ENCODE measurements around the gene PNMA1. TPM values are rescaled to one million over a fixed set of nuclear protein-coding genes. Genes with fewer than 3 reads are reported as not detected.

Gene PNMA1
- total and polyA plus RNA-seq, 2 of the 13 experiments (the other 11 are each of a cell fraction or from before 2014, with no cell fraction given), result 7.0 to 8.3 TPM

DNA sequence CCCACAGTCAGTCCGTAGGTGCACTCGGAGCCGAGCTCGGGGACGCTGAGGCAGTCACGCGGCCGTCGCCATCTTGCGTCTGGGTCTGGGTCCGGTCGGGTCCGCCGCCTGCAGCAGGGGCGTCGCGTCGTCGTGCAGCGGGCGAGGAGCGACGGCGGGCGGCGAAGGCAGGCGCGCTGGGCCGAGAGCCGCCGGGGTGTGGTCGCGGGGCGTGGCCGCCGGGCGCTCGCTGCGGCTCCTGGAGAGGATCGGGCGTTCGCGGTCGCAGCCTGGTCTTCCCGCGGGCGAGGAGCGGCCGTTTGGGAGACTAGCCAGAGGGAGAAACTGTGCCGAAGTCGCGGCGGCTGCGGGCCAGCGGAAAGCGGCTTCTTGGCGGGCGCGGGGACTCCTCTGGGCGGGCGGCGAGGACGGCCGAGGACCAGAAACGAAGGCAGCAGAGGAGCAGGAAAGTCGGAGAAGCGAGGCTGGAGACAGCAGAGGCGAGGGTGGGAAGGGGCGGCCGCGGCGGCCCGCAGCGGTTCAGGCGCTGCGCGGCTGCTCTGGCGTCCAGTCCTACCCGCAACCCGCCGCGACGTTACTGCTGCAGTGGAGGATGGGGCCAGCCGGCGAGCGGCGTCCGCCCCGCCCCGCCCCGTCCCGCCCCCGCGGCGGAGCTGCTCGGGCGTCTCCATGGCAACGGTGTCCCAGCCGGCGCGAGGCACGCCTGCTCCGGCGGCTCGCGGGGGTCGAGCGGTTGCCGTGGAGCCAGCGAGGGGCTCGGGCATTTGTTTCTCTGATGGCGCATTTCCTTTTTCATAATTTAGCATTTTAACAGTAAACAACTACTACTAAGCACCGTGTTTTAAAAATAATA lies at the start of gene PNMA1 (continued):
- TF ChIP-seq HIC2 (CRISPR knock-in tag; IDR thresholded peaks at IDR 0.05; ENCODE audit: low read depth) (no peak; the same call in 1 of the 2 replicates), DNMT3B (CRISPR knock-in tag; conservative IDR thresholded peaks at IDR 0.05) (no peak), ZNF788 (CRISPR knock-in tag; IDR thresholded peaks at IDR 0.05; ENCODE audit: borderline replicate concordance) (no peak), SP2 (CRISPR knock-in tag; IDR thresholded peaks at IDR 0.05) (no peak), SRF (IDR thresholded peaks at IDR 0.05; ENCODE audit: low read depth, low read length) (no peak), ZNF256 (CRISPR knock-in tag; conservative IDR thresholded peaks at IDR 0.05) (no peak), MAFG (CRISPR knock-in tag; IDR thresholded peaks at IDR 0.05) (no peak), ZNF333 (CRISPR knock-in tag; IDR thresholded peaks at IDR 0.05; ENCODE audit: borderline replicate concordance) (no peak; the same call in 1 of the 2 replicates), RARG (CRISPR knock-in tag; IDR thresholded peaks at IDR 0.05; ENCODE audit: low read depth) (no peak), MXD4 (CRISPR knock-in tag; IDR thresholded peaks at IDR 0.05) (peak; percentile 59; the same call in 1 of the 2 replicates), HNF4A (CRISPR knock-in tag; IDR thresholded peaks at IDR 0.05) (no peak), NFE2L1 (CRISPR knock-in tag; IDR thresholded peaks at IDR 0.05; ENCODE audit: borderline replicate concordance) (no peak), ZNF30 (CRISPR knock-in tag; IDR thresholded peaks at IDR 0.05) (no peak), HOXA3 (CRISPR knock-in tag; IDR thresholded peaks at IDR 0.05) (peak; percentile 88), ZNF160 (CRISPR knock-in tag; IDR thresholded peaks at IDR 0.05) (peak; percentile 45; the same call in 1 of the 2 replicates), TCF12 (IDR thresholded peaks at IDR 0.05) (no peak), TCF12 (CRISPR knock-in tag; IDR thresholded peaks at IDR 0.05) (peak; percentile 75; the same call in 1 of the 2 replicates), SMAD9 (CRISPR knock-in tag; IDR thresholded peaks at IDR 0.05) (0 out of 2 replicates have a peak, but pooled peaks have one; percentile 57), ERF (CRISPR knock-in tag; IDR thresholded peaks at IDR 0.05) (peak; percentile 42; the same call in 1 of the 2 replicates), NFYC (CRISPR knock-in tag; IDR thresholded peaks at IDR 0.05) (no peak), GABPA (IDR thresholded peaks at IDR 0.05; ENCODE audit: low read depth, low read length) (no peak), GABPA (CRISPR knock-in tag; IDR thresholded peaks at IDR 0.05; ENCODE audit: low read depth) (no peak), NFKB2 (CRISPR knock-in tag; IDR thresholded peaks at IDR 0.05; ENCODE audit: borderline replicate concordance) (peak; percentile 60; the same call in 1 of the 2 replicates)
- TF ChIP-seq, protein P1, sequence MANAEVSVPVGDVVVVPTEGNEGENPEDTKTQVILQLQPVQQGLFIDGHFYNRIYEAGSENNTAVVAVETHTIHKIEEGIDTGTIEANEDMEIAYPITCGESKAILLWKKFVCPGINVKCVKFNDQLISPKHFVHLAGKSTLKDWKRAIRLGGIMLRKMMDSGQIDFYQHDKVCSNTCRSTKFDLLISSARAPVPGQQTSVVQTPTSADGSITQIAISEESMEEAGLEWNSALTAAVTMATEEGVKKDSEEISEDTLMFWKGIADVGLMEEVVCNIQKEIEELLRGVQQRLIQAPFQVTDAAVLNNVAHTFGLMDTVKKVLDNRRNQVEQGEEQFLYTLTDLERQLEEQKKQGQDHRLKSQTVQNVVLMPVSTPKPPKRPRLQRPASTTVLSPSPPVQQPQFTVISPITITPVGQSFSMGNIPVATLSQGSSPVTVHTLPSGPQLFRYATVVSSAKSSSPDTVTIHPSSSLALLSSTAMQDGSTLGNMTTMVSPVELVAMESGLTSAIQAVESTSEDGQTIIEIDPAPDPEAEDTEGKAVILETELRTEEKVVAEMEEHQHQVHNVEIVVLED (CRISPR knock-in tag; IDR thresholded peaks at IDR 0.05; ENCODE audit: borderline replicate concordance), result no peak; the same call in 1 of the 2 replicates
- TF ChIP-seq, protein P2, sequence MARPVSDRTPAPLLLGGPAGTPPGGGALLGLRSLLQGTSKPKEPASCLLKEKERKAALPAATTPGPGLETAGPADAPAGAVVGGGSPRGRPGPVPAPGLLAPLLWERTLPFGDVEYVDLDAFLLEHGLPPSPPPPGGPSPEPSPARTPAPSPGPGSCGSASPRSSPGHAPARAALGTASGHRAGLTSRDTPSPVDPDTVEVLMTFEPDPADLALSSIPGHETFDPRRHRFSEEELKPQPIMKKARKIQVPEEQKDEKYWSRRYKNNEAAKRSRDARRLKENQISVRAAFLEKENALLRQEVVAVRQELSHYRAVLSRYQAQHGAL (CRISPR knock-in tag; IDR thresholded peaks at IDR 0.05; ENCODE audit: not compliant biosample characterization), result no peak
- TF ChIP-seq, protein P3, sequence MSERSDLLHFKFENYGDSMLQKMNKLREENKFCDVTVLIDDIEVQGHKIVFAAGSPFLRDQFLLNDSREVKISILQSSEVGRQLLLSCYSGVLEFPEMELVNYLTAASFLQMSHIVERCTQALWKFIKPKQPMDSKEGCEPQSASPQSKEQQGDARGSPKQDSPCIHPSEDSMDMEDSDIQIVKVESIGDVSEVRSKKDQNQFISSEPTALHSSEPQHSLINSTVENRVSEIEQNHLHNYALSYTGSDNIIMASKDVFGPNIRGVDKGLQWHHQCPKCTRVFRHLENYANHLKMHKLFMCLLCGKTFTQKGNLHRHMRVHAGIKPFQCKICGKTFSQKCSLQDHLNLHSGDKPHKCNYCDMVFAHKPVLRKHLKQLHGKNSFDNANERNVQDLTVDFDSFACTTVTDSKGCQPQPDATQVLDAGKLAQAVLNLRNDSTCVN (CRISPR knock-in tag; IDR thresholded peaks at IDR 0.05; ENCODE audit: borderline replicate concordance), result no peak

All from HepG2 (cell line).